Medulla oblongata (tissue), 1 donor: Measurements from ENCODE around the gene NCS1.

Source experiments
- DNase-seq: peaks from one replicate; pipeline ENCODE4 v3.0.0-alpha.2; 2015; ENCODE audit errors: extremely low spot score

The NCS1 gene

DNA sequence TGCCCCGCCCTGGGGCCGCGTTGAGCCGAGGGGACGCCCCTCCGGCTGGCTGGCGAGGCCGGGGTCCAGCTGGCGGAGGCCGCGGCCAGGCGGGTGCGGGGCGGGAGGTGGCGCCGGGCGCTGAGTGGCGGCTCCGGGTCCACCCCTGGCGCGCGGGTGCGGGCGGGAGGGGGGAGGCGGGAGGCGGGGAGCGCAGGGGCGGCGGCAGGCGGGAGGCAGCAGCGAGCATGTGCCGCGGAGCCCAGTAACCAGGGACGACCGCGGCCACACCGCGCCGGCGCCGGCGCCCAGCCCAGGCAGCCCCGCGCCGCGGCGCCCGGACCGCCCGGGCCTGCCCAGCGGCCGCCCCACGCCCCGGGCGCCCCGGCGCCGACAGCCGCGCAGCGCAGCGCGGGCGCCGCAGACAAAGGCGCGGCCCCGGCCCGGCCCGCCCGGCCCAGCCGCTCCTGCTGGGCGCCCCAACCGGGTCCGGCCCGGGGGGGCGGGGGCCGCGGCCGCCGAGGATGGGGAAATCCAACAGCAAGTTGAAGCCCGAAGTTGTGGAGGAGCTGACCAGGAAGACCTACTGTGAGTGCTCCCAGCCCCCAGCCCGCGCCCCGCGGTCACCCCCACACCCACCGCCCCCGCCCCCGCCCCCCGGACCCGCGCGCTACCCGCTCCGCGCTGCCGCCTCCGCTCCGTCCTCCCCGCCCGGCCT is at the start of gene NCS1:
TSS of gene NCS1 (plus strand) at position 244 of the 697 bp plus-strand sequence. CDS start at position 504, 260 bp downstream.
- DNase-seq = peak; percentile 71

DNA sequence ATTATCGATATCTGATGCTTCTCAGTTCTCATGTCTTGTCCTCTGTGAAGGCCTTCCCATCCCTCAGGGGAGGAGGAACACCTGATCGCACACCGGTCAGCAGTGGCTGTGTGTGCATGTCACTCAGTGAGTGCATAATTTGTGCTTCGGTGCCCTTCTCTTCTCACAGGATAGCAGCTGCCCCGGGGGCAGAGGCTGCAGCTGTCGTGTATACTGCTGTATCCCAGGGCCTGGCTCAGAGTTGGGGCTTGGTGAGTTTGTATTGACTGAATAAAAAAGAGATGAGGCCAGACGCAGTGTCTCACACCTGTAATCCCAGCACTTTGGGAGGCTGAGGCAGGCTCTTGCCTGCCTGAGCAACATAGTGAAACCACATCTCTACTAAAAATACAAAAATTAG is 49.7 kb upstream of the NCS1 start:
- no peak for DNase-seq

DNA sequence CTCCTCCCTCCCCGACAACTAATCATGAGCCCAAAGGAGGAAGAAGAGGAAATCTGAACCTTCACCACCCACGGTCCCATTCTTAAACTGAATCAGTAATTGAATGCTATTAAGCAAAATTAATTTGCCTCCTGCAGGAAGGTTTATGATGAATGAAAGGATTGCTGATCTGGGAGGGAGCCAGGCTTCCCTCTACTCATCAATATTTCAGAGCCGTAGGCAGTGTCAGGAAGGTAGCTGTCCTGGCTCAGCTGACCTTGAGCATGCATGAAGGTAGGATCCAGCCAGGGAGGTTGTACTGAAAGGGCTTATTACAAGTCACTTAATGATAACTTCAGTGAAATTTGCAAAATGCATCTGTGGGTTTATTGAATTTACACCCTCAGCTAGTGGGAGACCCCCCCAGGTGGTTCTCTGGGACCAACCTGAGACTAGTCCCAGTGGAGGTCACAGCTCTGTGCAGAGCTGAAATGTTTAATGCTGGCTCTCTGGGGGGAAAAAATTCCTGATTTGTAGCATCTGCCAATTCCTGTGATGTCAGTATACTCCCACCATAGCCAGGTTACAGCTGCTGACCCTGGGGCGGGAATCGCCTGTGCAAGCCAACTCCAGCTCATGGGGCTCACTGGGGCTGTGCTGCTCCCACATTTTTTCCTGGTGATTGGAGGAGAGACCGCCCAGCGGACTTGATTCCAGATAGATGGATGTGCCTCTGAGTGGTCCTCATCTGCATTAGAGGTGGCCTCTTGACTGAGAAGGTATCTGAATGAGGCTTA is 47.9 kb upstream of the NCS1 start:
- no peak for DNase-seq

DNA sequence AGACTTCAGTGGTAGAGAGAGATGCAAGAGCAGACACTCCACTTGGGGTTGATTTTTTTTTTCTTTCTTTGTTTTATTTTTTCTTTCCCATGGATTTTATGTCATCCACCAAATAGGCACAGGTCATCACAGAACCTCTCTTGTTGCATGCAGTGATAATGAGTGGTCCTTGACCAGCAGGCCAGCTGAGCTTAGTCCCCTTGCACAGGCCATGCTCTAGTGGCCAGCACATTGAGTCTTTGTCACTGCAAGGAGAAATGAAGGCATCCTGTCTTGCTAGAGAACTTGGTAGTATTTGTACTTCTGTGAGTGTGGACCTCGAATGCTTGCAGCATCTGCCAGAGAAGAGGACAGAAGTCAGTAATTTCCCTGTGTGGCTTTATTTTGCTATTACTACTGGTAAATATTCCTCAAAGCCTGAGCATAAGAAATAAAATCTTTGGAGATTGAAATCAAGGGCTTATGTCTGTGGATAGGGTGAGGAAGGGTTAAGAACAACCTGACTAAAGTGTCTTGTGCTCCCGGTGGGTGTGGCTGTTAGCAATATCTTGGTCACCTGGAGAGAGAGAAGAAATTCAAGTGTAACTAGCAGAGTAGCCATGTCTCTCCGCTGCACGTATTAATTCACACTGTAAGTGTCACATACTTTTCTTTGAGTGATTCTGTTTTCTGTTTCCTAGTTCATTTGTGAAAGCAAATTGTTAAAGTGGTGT is 45.3 kb upstream of the NCS1 start:
- no peak for DNase-seq

DNA sequence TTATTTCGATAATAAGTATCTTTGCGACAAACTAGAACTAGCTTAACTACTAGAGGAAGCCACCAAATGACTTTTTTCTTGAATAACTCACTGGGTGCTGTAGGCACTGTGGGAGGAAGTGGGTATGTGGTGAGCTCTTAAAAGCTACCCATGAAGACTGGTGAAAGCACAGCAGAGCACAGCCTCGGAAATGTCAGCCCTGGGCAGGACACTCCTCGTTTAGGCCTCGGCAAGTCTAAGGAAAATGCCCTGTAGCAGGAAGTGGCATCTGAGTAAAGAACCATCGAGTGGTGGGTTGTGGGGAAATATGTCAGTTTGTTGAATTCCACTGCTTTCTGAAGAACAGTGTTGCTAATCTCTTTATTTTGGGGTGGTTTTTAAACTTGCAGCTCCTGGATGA is 44.0 kb upstream of the NCS1 start:
- DNase-seq = peak; percentile 38

DNA sequence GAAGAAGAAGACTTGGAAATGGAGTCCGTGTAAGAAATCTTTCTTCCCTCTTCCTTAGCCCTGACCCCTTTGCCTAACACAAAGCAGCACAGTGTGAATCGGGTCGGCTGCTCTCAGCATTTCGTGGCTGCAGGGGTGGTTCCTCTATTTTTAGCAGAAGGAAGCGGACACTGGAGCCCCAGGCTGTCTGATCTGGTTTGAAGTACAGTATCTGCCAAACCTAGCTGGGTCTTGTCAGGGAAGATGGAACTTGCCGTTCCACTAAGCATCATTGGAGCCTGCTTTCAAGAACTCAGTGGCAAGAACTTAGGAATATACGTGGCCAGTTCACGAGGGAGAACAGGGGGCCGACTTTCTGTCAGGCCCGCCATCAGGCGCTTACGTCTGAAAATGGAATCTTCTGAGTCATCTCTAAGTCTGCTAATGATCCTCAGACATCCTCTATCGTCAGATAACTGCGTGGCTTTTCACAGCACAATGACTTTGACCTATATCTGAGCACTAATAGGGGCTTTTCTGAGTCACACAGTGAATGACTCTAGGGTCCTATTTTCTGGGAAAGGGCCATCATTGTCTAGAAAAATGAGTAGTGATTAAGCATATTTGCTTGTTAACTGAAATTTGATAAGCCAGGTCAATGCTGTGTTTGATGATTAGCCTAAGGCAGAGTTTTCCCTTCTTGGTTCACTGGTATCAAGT is 43.3 kb upstream of the NCS1 start:
- peak; percentile 83 for DNase-seq

DNA sequence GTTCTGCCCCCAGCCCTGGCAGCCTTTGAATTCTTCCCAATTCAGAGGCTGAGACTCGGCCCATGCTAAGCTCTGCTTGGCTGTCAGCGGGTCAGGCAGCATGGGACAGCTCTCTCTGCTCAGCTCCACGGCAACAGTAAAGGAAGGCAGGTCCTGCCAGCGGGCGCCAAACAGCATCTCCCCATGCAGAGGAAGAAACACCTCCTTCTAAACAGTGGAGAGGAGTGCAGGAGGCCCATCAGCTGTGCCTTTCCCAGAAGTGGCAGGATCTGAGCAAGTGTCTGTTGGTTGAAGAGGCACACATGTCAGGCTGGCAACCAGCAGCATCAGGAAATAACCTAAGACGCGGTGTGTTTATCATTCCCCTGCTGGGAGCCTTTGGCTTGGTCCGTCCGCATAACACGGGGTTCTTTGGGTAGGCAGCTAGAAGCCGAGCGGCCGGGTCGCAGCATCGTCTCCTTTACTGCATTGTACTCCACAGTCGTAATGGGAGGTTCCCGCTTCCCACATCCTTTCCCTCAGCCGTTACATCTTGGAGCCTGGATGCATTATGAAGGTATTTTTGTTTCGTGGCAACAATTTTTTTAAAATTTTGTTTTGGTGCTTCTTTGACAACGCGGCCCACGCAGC is 42.7 kb upstream of the NCS1 start:
- peak; percentile 67 for DNase-seq

DNA sequence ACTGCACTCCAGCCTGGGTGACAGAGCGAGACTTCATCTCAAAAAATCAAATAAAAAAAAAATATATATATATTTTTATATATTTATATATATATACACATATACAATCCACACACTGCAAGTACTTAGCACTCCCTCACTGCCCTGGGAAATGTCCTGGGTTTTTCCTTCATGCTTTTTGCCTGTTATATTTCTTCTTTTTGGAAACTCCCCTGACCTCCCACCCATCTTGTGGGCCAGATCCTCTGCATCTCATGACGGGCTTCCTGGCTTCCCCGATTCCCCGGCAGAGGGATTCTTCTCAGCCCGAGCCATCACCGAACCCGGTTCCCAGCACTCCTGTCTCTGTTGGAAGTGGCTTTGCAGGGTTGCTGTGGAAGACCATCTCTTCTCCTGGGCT is 39.5 kb upstream of the NCS1 start:
- DNase-seq = no peak

DNA sequence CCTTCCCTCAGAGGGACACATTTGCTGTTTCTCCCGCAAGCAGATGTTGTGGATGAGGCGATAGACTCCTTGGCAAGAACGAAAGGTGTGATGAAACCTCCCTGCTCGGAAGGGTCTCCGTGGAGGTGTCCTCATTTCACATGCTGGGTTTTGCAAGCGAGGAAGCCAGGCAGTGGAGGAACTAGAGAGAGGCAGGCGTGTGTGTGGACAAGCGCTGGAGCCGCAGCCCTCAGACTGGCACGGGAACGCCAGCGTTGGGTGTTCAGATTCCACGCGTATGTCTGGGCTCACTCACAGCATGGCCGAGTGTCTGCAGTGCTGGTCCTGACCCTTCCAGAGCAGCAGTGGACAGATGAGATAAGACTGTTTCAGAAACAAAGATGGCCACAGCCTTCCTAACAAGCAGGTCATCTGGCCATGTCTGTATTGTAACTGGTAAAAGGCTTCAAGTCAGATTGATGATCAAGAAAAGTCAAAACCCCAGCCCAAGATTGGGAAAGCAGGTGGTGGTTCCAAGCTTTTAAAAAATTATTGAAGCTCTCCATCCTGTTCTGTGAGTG is 35.0 kb upstream of the NCS1 start:
- no peak for DNase-seq

DNA sequence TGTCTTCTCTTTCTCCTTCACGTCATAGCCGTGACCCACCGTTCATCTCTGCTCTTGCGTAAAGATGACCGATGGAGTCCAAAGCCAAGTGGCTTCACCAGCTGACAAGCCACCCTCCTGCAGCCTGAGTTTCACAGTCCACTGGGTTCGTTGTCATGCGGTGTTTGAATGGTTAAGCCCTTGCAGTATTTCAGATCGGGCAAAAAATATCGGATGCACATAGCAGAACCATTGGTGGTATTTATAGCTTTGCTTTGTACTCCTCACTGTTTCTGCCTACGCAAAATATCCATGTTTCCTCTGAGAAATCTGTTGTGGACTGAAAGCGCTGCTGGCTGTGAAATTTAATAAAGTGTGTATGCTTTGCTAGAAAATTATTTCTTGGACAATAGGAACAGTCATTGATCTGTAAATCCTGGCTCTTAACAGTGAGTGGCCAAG is 34.5 kb upstream of the NCS1 start:
- no peak for DNase-seq

DNA sequence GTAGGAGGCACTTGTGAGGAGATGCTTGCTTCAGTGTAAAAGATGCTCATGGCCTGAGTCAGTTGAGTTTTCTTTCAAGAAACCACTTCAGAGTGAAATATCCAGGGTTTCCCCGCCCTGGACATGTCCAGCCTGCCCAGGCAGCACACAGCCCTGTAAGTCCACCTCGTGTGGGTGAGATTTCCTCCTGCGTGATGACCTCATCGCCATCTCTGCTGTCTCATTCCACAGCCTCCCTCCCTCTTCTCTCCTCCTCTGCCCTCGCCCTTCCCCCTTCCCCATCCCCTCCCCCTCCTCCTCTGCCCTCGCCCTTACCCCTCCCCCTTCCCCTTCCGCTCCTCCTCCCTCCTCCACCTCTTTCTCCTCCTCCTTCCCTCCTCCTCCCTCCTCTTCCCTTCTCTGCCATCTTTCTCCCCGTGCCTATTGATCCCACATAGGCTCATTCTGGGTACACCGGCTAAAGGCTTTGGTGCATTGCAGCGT is 34.0 kb upstream of the NCS1 start:
- DNase-seq = no peak

DNA sequence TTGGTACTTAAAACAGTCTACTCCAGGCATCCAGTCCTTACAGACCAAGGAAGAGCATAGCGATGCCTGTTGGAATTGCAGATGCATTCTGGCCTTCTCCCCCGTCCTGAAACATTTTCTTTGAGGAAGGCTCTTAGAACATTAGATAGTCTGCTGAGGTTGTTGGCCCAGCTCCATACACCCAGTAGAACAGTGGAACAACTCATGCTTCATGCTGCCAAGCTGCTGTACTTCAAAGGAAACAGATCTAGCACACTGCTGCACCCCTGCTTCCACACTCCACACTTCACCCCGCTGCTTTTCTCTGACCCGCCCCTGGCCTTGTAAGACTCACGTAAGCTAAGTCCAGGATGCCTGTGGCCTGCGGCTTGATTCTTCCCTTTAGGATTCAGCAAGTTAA is 33.4 kb upstream of the NCS1 start:
- peak; percentile 60 for DNase-seq

DNA sequence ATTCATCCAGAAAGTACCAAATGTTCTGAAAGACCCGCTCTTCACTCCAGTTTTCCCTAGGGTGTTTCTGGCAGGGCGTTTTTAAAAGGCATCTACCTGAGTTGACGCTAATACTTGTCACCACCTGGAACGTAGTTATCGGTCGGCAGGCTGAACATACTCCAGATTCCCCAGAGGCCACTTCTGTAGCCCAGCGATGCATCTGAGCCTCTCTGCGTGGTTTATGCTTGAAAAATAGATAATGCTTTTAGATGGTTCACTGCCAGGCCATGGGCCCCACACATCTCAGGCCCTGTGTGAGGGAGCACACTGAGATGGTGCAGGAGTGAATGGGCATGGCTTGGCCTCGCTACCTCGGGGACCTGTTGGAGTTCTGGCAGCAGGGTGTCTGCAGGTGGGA is 33.0 kb upstream of the NCS1 start:
- DNase-seq = no peak

DNA sequence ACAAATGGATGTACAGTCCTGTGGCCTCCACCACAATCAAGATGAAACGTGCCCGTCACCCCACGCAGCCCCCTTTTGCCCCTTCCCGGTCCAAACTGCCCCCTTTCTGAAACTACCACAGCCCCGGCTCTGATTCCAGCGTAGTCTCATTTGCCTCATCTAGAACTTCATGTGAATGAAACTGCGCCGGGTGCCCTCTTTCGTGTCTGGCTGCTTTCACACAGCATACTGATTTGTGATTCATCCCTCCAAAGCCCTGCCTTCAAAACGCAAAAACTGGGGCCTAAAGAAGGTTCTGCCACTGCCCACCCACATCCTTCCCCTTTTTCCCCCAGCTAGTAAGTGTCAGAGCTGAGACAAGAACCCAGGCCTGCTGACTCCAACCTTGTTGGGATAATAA is 31.5 kb upstream of the NCS1 start:
- no peak for DNase-seq

DNA sequence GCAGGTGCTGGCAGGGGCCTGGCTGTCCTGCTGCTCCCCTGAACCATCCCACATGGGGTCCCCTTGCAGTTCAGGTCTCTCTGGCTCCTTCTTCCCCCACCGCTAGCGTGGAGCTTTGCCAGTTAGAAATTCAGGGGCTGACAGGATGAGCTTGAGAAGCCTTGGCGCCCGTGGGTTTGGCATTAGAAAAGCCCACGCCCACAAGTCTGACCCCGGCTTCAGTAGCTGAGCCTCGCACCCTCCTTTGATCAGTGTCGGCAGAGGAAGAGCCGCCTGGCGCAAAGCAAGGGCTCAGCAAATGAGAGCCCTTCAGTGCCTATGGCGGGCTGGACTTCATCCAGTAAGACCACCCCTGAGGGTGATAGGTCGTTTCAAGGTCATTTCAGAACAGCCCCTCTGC is 30.1 kb upstream of the NCS1 start:
- no peak for DNase-seq

DNA sequence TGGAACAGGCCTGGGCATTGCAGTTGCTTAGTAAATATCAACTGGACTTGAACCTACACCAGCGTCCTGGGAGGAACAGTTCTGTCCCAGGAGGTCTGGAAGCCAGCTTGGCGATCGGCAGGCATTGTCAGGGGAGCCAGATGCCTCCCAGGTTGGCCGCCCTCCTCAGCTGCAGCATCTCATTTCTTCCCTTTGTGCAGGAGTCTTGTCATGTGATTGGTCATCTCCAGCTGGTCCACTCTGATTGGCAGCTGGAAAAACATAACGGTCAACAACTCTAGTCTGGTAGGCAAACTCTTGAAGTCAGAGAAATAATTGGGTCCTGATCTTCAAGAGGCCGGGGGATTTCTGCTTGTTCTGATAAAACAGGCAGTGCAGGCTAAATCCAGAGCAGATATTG is 29.6 kb upstream of the NCS1 start:
- DNase-seq = no peak

DNA sequence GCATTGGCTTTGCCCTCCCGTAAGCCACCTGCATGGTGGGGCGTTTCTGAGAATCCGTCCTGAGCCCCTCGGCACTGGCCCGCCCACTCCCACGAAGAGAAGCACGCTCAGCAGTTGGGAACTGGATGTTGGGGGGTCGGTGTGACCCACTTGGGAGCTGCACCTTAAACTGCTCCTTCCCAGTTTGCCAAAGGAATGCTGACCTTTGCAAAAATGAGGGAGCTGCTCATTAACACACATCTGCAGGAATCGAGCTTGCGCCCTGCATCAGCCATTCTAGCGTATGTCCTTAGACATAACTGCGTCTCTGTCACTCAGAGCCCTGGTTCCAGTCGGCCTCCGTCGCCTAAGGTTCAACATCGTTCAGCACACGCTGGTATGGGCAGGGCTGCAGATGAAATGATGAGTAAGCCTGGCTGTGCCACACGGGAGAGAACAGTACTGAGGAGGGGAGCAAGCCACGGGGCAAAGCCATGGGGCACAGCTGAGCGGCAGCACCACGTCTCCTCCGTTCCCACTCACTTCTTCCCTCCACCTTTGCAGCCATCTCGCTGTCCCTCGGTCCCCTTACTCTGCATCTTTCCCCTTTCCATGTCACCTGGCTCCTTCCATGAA is 28.8 kb upstream of the NCS1 start:
- DNase-seq = no peak

DNA sequence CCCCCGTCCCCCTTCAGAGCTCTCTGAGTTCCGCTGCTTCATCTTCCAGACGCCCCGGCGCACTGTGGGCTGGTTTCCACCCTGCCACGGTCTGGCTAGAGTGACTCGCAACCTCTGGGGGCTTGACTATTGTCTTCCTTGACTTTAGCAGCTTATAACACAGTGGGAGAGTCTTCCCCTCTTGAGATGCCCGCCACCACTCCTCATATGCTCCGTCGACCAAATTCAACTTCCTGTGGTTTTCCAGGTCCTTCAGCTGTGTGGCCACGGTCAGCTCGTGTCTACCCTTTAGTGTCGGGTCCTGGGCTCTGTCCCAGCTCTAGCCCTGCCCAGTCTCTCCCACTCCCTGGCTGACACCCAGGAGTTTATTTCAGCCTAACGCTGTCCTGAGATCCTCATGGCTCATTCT is 28.2 kb upstream of the NCS1 start:
- DNase-seq = peak; percentile 11

DNA sequence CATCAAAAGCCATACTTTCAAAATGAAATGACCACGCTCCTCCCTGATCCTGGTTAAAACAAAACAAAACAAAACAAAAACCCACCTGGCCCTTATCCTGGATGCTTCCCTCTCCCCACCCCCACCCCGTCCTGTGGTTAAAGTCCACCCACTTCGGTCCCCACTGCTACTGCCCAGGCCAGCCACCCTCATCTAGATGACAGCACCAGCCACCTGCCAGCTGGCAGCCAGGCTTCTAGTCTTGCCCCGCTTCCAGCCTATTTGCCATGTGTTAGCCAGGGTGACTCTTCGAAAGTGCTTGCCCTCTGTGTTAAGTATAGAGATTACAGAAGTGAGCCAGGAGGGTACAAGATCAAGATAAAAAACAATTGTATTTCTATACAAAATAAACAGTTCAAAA is 27.5 kb upstream of the NCS1 start:
- DNase-seq = no peak

DNA sequence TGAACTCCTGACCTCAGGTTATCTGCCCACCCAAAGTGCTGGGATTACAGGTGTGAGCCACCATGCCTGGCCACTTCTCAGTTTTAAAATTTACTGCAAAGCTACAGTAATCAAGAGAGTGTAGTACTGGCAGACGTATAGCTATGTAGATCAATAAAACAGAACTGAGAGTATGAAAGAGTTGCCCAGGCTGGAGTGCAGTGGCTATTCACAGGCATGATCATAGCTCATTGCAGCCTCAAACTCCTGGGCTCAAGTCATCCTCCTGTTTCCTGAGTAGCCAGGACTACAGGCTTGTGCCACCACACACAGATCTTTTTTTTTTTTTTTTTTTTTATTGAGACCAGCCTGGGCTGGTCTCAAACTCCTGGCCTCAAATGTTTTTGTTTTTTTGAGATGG is 26.5 kb upstream of the NCS1 start:
- DNase-seq = no peak

DNA sequence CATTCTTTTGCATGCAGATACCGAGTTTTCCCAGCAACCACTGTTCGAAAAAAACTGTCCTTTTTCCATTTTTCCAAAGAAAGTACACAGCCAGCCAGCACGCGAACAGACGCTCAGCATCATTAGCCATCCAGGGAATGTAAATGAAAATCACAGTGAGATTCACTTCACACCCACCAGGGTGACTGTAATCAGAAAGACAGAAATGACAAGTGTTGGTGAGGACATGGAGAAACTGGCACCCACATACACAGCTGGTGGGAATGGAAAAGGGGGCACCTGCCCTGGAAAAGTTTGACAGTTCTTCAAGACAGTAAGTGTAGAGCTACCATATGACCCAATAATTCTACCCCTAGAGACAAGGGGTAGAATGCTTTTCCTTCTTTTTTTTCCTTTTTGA is 25.0 kb upstream of the NCS1 start:
- DNase-seq = no peak
